OCI-LY1 (cell line): ENCODE results near the gene AP4S1.
"Not testable (repeated sequence)": the region's sequence is repeated elsewhere in the genome, so short reads cannot be mapped to it uniquely, and the experiment has no call there.

Experiments used
- H2AFZ ChIP-seq: fragments of 200-600 bp; sonication (generic), shearing (Covaris generic); 2 replicates; pipeline ENCODE4 v1.6.0; 2014; ENCODE audit warnings: antibody characterized with exemption, mild to moderate bottlenecking, low read length
- H3F3A ChIP-seq: fragments of 200-600 bp; sonication (generic), shearing (Covaris generic); 2 replicates; pipeline ENCODE4 v1.6.0; 2014; ENCODE audit warnings: mild to moderate bottlenecking, antibody characterized with exemption, low read length, moderate library complexity; ENCODE audit not compliant: insufficient read depth
- H3K27ac ChIP-seq: fragments of 200-600 bp; sonication (generic); 2 replicates; pipeline ENCODE4 v1.5.1; 2014; ENCODE audit warnings: low read length, mixed run types, mild to moderate bottlenecking, low read depth; ENCODE audit not compliant: poor library complexity, severe bottlenecking
- H3K27me3 ChIP-seq: fragments of 200-600 bp; sonication (generic); 2 replicates; pipeline ENCODE4 v1.6.0; 2014; ENCODE audit warnings: antibody characterized with exemption, mild to moderate bottlenecking, low read length, moderate library complexity; ENCODE audit not compliant: insufficient read depth
- H3K36me3 ChIP-seq: fragments of 200-600 bp; sonication (generic); 2 replicates; pipeline ENCODE4 v1.6.1; 2014; ENCODE audit warnings: mild to moderate bottlenecking, antibody characterized with exemption, low read length, moderate library complexity, mixed read lengths; ENCODE audit not compliant: insufficient read depth
- H3K4me1 ChIP-seq: fragments of 200-600 bp; sonication (generic); 2 replicates; pipeline ENCODE4 v1.5.1; 2014; ENCODE audit warnings: mild to moderate bottlenecking, low read length, moderate library complexity; ENCODE audit not compliant: insufficient read depth, severe bottlenecking
- H3K4me2 ChIP-seq: fragments of 200-600 bp; sonication (generic), shearing (Covaris generic); 2 replicates; pipeline ENCODE4 v1.6.1; 2014; ENCODE audit warnings: low read length
- H3K4me3 ChIP-seq: fragments of 200-600 bp; sonication (generic); 2 replicates; pipeline ENCODE4 v1.5.1; 2014; ENCODE audit warnings: low read length, low read depth, mild to moderate bottlenecking, mixed read lengths; ENCODE audit not compliant: poor library complexity, severe bottlenecking
- H3K79me2 ChIP-seq: fragments of 200-600 bp; shearing (Covaris generic); 2 replicates; pipeline ENCODE4 v1.6.1; 2016; ENCODE audit warnings: mixed run types, low read length, mixed read lengths; ENCODE audit not compliant: insufficient read depth
- H3K9ac ChIP-seq: fragments of 200-600 bp; sonication (generic), shearing (Covaris generic); 2 replicates; pipeline ENCODE4 v1.6.1; 2014; ENCODE audit warnings: mild to moderate bottlenecking, low read length, mixed read lengths
- H3K9me2 ChIP-seq: fragments of 200-600 bp; sonication (generic), shearing (Covaris generic); 2 replicates; pipeline ENCODE4 v1.6.1; 2014; ENCODE audit warnings: low read depth, mild to moderate bottlenecking, low read length, mixed read lengths
- H3K9me3 ChIP-seq: fragments of 200-600 bp; shearing (Covaris generic); 2 replicates; pipeline ENCODE4 v1.6.1; 2014; ENCODE audit warnings: low read length, mixed read lengths
- H4K20me1 ChIP-seq: fragments of 200-600 bp; sonication (generic), shearing (Covaris generic); 2 replicates; pipeline ENCODE4 v1.6.0; 2016; ENCODE audit warnings: mild to moderate bottlenecking, low read length; ENCODE audit not compliant: insufficient read depth
- CTCF ChIP-seq: fragments of 200-600 bp; sonication (generic), shearing (Covaris generic); IDR thresholded peaks from 2 replicates; pipeline ENCODE4 v1.5.1; 2017; ENCODE audit warnings: mild to moderate bottlenecking, antibody characterized with exemption, low read length, moderate library complexity, mixed read lengths
- EZH2 ChIP-seq: fragments of 200-600 bp; sonication (generic), shearing (Covaris generic); IDR thresholded peaks from 2 replicates; pipeline ENCODE4 v1.8.0; 2017; ENCODE audit warnings: borderline replicate concordance, mixed run types, mild to moderate bottlenecking, antibody characterized with exemption, low read length, moderate library complexity, mixed read lengths

Gene AP4S1

GRCh38 chr14:31025367-31026076 is at the start of gene AP4S1:
AP4S1 (plus strand) TSS chr14:31025649; CDS start chr14:31066197, 40,548 bp downstream.
- no peak for TF ChIP-seq EZH2
- no peak for TF ChIP-seq CTCF
- Histone ChIP-seq H3K9me2 (no peaks in the 10 kb centered on the region), H3K36me3 (peaks cover 27% of the 10 kb centered on the region), H3K4me1 (peaks cover 33% of the 10 kb centered on the region), H2AFZ (no peak within 1 kb of the TSS), H3K27ac (peak within 1 kb of the TSS; percentile 72), H3K4me3 (peak within 1 kb of the TSS; percentile 95), H3K4me2 (peak within 1 kb of the TSS; percentile 97), H3F3A (no peaks in the 10 kb centered on the region), H4K20me1 (no peaks in the 10 kb centered on the region), H3K9me3 (no peaks in the 10 kb centered on the region), H3K27me3 (no peaks in the 10 kb centered on the region), H3K79me2 (peaks cover 53% of the 10 kb centered on the region), H3K9ac (peak within 1 kb of the TSS; percentile 98)

DNA sequence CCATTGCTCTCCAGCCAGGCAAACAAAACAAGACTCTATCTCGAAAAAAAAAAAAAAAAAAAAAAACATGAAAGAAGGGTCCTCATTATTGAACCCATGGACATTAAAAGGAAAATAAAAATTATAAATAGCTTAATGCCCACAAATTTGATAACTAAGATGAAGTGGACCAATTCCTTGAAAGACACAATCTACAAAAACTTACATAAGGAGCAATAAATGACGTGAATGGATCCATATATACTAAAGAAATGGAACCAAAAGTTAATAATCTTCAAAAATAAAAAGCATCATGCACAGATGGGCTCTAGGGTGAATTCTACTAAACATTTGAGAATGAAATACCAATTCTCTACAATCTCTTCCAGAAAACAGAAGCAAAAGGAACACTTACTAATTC is 47.7 kb upstream of the AP4S1 start:
- no peak overlapping the region for H3K9ac ChIP-seq
- H3K79me2 ChIP-seq: peaks cover 85% of the 10 kb centered on the region

GRCh38 chr14:30980106-30980704 is 45.2 kb upstream of the AP4S1 start:
- H3K9me2 ChIP-seq, H3K27me3 ChIP-seq, H3K9ac ChIP-seq, H3F3A ChIP-seq, H3K9me3 ChIP-seq, H3K4me2 ChIP-seq, H3K36me3 ChIP-seq, H4K20me1 ChIP-seq, H3K4me3 ChIP-seq, H2AFZ ChIP-seq: not testable (repeated sequence)
- H3K4me1 ChIP-seq: peaks cover 37% of the 10 kb centered on the region
- peak; percentile 58; the same call in 1 of the 2 replicates for TF ChIP-seq CTCF
- peak overlapping the region; percentile 76 for H3K27ac ChIP-seq
- H3K79me2 ChIP-seq: peaks cover 79% of the 10 kb centered on the region

More for the DNA sequence above, 47.7 kb upstream of the AP4S1 start:
- no peak overlapping the region for H3K4me3 ChIP-seq
- H3F3A ChIP-seq: peaks cover 5% of the 10 kb centered on the region
- H4K20me1 ChIP-seq: no peaks in the 10 kb centered on the region
- no peaks in the 10 kb centered on the region for H3K36me3 ChIP-seq
- no peaks in the 10 kb centered on the region for H3K9me3 ChIP-seq
- H3K4me1 ChIP-seq: peaks cover 26% of the 10 kb centered on the region
- no peak overlapping the region for H3K27ac ChIP-seq
- H3K9me2 ChIP-seq: no peaks in the 10 kb centered on the region
- no peak overlapping the region for H3K4me2 ChIP-seq
- H3K27me3 ChIP-seq: no peaks in the 10 kb centered on the region
- no peak for TF ChIP-seq CTCF
- TF ChIP-seq EZH2: no peak
- H2AFZ ChIP-seq: no peak overlapping the region
